GM19193 (cell line): ENCODE data around the gene BATF2.
A peak's percentile ranks its signal among the peaks of the same experiment; 100 is the strongest.

ENCODE experiments used
- POLR2A ChIP-seq: IDR thresholded peaks from 4 replicates; pipeline ENCODE4 v1.6.1; 2011; ENCODE audit not compliant: insufficient read depth, insufficient read length; ENCODE audit errors: extremely low read depth

BATF2 gene

GRCh38 chr11:65021003-65021402 is 24.2 kb upstream of the BATF2 start:
- no peak for TF ChIP-seq POLR2A

GRCh38 chr11:65019824-65020223 is 23.1 kb upstream of the BATF2 start:
- TF ChIP-seq POLR2A, result no peak

- TF ChIP-seq POLR2A, result no peak
These were observed 21.2 kb upstream of the BATF2 start for GRCh38 chr11:65017937-65018336.

- no peak for TF ChIP-seq POLR2A
These were observed 19.9 kb upstream of the BATF2 start for GRCh38 chr11:65016705-65017104.

- no peak for TF ChIP-seq POLR2A
These were observed 18.0 kb upstream of the BATF2 start for GRCh38 chr11:65014726-65015227.

GRCh38 chr11:65013888-65014725 is 17.3 kb upstream of the BATF2 start, which contains the start of gene ARL2:
Gene ARL2 (plus strand): TSS chr11:65014160. CDS start chr11:65014208, 48 bp downstream.
- TF ChIP-seq POLR2A, result peak; percentile 62

GRCh38 chr11:65013130-65013887 is 16.5 kb upstream of the BATF2 start:
- TF ChIP-seq POLR2A, result no peak

- no peak for TF ChIP-seq POLR2A
These were observed 12.1 kb upstream of the BATF2 start for GRCh38 chr11:65008873-65009272.

- no peak for TF ChIP-seq POLR2A
These were observed 11.2 kb upstream of the BATF2 start for GRCh38 chr11:65008016-65008415.

- TF ChIP-seq POLR2A, result no peak
These were observed 6.5 kb upstream of the BATF2 start for GRCh38 chr11:65003282-65003681.

GRCh38 chr11:65002706-65003105 is 5.9 kb upstream of the BATF2 start:
- TF ChIP-seq POLR2A, result no peak

GRCh38 chr11:64999478-64999877 is 2.7 kb upstream of the BATF2 start:
- no peak for TF ChIP-seq POLR2A

GRCh38 chr11:64998690-64999431 is 2.1 kb upstream of the BATF2 start:
- TF ChIP-seq POLR2A, result no peak

GRCh38 chr11:64998141-64998540 is 1.4 kb upstream of the BATF2 start:
- no peak for TF ChIP-seq POLR2A

GRCh38 chr11:64996327-64996709 is 453 bp downstream of the BATF2 start:
- no peak for TF ChIP-seq POLR2A
